ENCODE measurements around the gene CEP104.
A peak's percentile ranks its signal among the peaks of the same experiment; 100 is the strongest.

The CEP104 gene

GRCh38 chr1:3783651-3784474, 73.1 kb downstream of the CEP104 start:
- DNase-seq (ENCODE audit: insufficient read length, low spot score): no peak
- no peak for FAIRE-seq

GRCh38 chr1:3780901-3781300, 76.1 kb downstream of the CEP104 start:
- no peak for FAIRE-seq
- no peak for DNase-seq (ENCODE audit: insufficient read length, low spot score)

- DNase-seq (ENCODE audit: insufficient read length, low spot score) (no peak), FAIRE-seq (no peak)
These were observed 77.0 kb downstream of the CEP104 start for GRCh38 chr1:3779912-3780416.

- DNase-seq (ENCODE audit: insufficient read length, low spot score) (no peak), FAIRE-seq (no peak)
These were observed 77.6 kb downstream of the CEP104 start for GRCh38 chr1:3779265-3779911.

GRCh38 chr1:3778590-3779264, 78.3 kb downstream of the CEP104 start:
- DNase-seq (ENCODE audit: insufficient read length, low spot score): no peak
- FAIRE-seq: no peak

GRCh38 chr1:3777647-3778589, 79.1 kb downstream of the CEP104 start:
- no peak for FAIRE-seq
- no peak for DNase-seq (ENCODE audit: insufficient read length, low spot score)

GRCh38 chr1:3777078-3777547, 79.9 kb downstream of the CEP104 start:
- DNase-seq (ENCODE audit: insufficient read length, low spot score): no peak
- FAIRE-seq: no peak

GRCh38 chr1:3776231-3776961, 80.6 kb downstream of the CEP104 start:
- DNase-seq (ENCODE audit: insufficient read length, low spot score): no peak
- FAIRE-seq: no peak

- DNase-seq (ENCODE audit: insufficient read length, low spot score): peak; percentile 35
- FAIRE-seq: no peak
These were observed 81.4 kb downstream of the CEP104 start for GRCh38 chr1:3775490-3776230.

- FAIRE-seq (no peak), DNase-seq (ENCODE audit: insufficient read length, low spot score) (no peak)
These were observed 82.0 kb downstream of the CEP104 start for GRCh38 chr1:3774946-3775489.

- no peak for DNase-seq (ENCODE audit: insufficient read length, low spot score)
- FAIRE-seq: no peak
These were observed 82.6 kb downstream of the CEP104 start for GRCh38 chr1:3774276-3774945.

- FAIRE-seq (no peak), DNase-seq (ENCODE audit: insufficient read length, low spot score) (no peak)
These were observed 83.3 kb downstream of the CEP104 start for GRCh38 chr1:3773572-3774275.

GRCh38 chr1:3772715-3773571, 84.1 kb downstream of the CEP104 start, which contains the start of gene SMIM1:
Gene SMIM1, plus strand, starts transcription at chr1:3772749. Its CDS starts 2,625 bp downstream, at chr1:3775374.
- no peak for FAIRE-seq
- DNase-seq (ENCODE audit: insufficient read length, low spot score): no peak

GRCh38 chr1:3772027-3772714, 84.8 kb downstream of the CEP104 start:
- FAIRE-seq (no peak), DNase-seq (ENCODE audit: insufficient read length, low spot score) (peak; percentile 89)

- DNase-seq (ENCODE audit: insufficient read length, low spot score): no peak
- FAIRE-seq: no peak
These were observed 85.6 kb downstream of the CEP104 start for GRCh38 chr1:3771108-3772026.
